Suppressor macrophage treated with lipopolysaccharide for 4 hours (primary cell): Measurements from ENCODE around the gene SOBP.

Source experiments
- DNase-seq: peaks from one replicate; pipeline ENCODE4 v3.0.0-alpha.2; 2020

SOBP gene

DNA sequence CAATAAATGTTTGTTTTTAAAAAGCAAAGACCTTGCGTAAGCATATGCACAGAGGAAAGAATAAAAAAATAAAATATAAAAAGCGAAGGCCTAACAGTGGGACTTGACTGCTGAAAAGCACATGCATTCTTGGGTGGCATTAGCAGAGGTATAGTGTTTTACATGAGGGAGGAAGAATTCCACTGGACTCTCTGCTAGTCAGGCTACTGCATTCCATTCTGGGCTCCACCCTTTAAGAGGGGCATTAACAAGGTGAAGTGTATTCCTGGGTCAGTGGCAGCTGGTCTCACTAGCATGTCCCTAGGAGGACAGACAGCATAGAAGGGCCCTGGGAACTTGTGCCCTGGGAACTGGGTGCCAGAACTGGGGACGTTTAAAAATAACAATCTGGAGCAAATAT, 134.1 kb downstream of the SOBP start:
- DNase-seq = no peak

- no peak for DNase-seq
Measured at GRCh38 chr6:107624541-107624940, 134.6 kb downstream of the SOBP start.

DNA sequence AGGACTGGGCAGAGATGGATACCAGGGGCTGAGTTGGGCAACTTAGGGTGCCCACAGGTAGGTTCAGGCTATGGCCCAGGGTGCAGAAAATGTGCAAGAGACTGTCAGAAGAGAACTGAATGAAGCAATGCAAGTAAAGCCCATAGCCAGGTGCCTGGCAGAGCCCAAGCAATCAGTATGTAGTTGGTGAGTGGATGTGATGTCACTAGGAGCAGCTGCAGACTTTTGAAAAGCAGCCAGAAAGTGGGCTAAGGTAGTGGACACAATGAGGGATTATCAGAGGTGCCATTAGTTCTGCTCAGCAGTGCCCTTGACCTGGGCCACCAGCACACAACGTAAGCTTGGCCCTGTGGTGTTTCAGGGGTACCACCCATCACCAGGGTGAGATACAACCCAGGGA, 135.3 kb downstream of the SOBP start:
- DNase-seq = no peak

DNA sequence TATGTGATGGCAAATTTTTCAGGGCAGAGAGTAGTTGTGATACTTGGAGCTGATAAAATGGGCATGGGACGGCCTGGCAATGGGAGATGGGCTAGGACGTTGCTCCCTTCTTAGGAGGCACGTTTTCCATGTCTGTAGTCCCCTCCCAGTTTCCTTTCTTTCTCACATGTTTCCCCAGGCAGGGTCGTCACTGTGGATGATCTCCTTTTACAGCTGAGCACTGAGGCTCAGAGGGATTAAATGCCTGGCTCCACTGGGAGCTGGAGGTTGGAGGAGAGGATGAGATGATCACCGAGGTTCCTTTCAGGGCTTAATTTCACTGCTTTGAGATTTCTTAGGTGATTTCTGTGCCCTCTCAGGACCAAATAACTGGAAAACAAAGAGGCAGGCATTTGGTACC, 136.7 kb downstream of the SOBP start:
- no peak for DNase-seq

DNA sequence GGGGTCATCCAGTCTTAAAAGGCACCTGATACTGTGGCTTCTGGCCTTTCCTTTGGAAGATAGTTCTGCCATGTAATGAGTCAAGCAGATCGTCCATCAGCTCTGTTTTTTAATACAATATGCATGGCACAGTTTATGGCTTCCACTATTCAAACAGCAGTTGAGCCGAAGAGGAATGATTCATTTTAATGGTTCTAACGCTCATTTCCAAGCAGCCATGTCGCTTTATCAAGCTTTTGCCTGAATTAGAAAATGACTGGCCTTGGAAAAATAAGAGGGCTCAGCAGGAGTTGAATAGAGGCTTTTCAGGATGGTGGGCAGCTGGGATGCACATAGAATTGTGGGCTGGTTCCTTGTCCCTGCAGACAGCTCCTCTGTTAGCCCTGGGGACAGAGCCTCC, 138.1 kb downstream of the SOBP start:
- no peak for DNase-seq

GRCh38 chr6:107628878-107629277, 139.0 kb downstream of the SOBP start:
- no peak for DNase-seq

- DNase-seq = no peak
Measured at GRCh38 chr6:107629548-107630129, 139.7 kb downstream of the SOBP start.

DNA sequence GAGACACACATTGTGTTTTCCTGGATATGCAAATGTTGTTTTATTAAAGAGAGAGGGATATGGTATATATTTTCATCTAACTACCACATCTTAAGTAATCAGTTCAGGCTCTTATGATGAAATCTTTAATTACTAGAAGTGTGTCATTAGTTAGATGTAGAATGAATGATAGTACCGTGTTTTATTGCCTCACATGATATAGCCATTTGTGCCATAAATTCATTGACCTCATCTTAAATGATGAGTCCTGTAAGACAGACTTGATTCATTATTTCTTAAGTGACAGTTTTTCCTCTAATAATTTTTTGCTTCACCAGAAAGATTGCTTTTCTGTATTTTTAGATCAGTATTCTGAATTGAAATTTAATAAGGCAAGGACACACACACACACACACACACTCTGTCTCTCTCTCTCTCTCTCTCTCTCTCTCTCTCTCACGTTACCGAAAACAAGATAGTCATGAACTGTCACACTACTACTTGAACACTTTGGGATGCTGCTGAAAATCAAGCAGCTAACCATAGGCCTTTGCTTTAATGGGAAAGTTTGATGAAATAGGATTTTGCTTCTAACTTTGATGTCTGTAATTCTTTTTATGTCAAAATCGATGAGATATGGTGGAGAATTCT, 140.5 kb downstream of the SOBP start:
- no peak for DNase-seq

GRCh38 chr6:107632381-107633136, 142.6 kb downstream of the SOBP start:
- DNase-seq = no peak

DNA sequence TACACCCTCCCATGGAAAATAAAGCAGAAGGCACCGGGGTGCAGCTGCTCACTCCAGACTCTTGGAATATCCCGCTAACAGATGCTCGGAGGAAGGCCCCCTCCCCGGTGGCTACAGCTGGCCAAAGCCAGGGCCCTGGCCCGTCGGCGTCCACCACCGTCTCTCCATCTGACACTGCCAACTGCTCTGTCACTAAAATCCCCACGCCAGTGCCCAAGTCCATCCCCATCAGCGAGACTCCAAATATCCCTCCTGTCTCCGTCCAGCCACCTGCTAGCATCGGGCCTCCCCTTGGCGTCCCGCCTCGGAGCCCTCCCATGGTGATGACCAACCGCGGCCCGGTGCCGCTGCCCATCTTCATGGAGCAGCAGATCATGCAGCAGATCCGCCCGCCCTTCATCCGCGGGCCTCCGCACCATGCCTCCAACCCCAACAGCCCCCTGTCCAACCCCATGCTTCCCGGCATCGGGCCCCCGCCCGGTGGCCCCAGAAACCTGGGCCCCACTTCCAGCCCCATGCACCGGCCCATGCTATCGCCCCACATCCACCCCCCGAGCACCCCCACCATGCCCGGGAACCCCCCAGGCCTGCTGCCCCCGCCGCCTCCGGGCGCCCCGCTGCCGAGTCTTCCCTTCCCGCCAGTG, 143.9 kb downstream of the SOBP start:
- no peak for DNase-seq

GRCh38 chr6:107634324-107635056, 144.6 kb downstream of the SOBP start:
- DNase-seq = no peak

DNA sequence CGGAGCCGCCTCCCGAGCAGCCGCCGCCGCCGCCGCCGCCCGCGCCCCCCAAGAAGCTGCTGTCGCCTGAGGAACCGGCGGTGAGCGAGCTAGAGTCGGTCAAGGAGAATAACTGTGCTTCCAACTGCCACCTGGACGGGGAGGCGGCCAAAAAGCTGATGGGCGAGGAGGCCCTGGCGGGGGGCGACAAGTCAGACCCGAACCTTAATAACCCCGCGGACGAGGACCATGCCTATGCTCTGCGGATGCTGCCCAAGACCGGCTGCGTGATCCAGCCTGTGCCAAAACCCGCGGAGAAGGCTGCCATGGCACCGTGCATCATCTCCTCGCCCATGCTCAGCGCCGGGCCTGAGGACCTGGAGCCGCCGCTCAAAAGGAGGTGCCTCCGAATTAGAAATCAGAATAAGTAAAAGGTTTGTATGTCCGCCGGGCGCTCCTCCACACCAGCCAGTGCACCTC, 145.2 kb downstream of the SOBP start:
- DNase-seq = no peak

DNA sequence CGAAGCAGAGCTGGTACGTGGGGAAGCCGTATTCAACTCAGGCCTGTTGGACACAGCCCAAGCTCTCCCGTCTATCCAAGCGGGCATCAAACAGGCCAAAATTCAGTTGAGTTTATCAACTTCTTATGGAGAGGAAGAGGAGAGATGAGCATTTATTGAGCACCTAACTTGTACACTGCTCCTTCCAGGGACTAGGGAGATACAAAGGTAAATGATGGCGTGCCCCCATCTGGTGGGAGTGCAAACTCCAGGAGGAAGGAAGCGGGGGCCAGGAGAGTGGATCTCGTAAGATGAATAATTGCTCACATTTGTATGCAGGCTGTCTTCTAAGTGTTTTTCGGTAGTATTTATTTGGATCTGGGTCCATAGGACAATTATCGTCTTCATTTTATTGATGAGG, 146.6 kb downstream of the SOBP start:
- no peak for DNase-seq

GRCh38 chr6:107637316-107638315, 147.7 kb downstream of the SOBP start:
- DNase-seq = no peak

- no peak for DNase-seq
Measured at GRCh38 chr6:107638493-107638892, 148.6 kb downstream of the SOBP start.

- DNase-seq = no peak
Measured at GRCh38 chr6:107639511-107639910, 149.6 kb downstream of the SOBP start.

DNA sequence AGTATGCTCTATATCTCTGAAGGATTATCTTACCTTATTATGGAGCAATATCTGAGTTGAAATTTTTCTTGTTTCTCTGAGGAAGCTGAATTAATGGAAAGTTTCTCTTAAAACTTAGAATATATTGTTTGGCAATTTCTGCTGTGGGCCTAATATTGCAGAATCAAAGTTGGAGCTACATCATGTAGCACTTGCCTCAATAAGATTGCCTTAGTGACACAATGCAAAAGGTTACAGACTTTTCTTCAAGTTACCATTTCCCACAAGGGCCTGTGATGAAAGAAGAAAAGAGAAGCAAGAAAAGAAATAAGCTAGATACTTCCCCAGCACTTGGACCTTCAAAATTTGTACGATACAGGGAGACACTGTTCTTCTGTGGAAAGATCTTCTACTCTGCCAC, 151.2 kb downstream of the SOBP start:
- no peak for DNase-seq

GRCh38 chr6:107641500-107641941, 151.6 kb downstream of the SOBP start:
- DNase-seq = no peak

- no peak for DNase-seq
Measured at GRCh38 chr6:107642095-107642860, 152.4 kb downstream of the SOBP start.

DNA sequence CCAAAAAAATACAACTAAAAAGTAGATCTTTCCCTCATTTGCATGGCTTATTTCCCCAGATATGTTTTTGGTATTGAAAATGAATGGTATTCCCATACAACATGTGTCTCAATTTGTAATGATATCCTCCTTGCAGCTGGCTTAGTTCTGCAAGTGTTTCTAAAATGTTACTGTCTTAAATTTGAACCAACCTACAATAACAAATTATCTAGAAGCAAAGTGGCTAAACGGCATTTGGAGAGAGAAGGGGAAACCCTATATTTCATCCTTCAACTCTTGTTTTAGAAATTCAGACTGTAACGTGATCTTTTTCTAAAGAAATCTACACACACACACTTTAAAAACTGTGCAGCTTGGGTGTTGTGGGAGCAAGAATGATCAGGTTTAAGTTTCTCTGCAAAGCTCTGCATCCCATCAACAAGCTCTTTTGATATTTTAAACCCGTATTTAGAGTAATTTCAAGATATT, 153.0 kb downstream of the SOBP start:
- DNase-seq = no peak

DNA sequence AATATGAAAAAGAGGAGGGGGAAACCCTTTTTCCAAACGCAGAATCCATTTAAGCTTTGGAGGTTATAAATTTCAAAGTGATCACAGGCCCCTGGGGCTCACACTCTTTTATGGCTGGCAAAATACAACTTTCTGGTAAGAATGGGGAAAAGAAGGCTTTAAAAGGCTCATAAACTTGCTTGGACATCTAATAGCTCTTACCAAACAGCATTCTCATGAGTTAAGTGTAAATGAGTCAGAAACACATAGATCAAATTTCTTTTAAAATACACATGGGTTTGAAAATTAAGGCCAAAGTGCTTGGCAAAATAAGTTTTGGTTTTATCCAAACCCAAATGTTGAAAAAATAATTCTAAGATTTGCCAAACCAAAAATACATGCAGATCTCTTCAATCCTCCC, 154.6 kb downstream of the SOBP start:
- no peak for DNase-seq
